ENCODE results near the gene ACOT7.

ACOT7 gene

GRCh38 chr1:6317098-6317760 lies 76.3 kb downstream of the ACOT7 start:
- no peak for TF ChIP-seq TCF12 (IDR thresholded peaks at IDR 0.05; ENCODE audit: low read depth)
- no peak for TF ChIP-seq RAD21 (IDR thresholded peaks at IDR 0.05; ENCODE audit: low read depth)
- TF ChIP-seq FOXM1 (IDR thresholded peaks at IDR 0.05; ENCODE audit: borderline replicate concordance, low read depth): no peak
- no peak for TF ChIP-seq ZBTB7A (IDR thresholded peaks at IDR 0.05; ENCODE audit: low read depth)
- no peak for TF ChIP-seq CEBPB (IDR thresholded peaks at IDR 0.05)
- no peak for TF ChIP-seq USF1 (IDR thresholded peaks at IDR 0.05)
- no peak for TF ChIP-seq MAX (IDR thresholded peaks at IDR 0.05)

GRCh38 chr1:6316240-6317097 lies 77.1 kb downstream of the ACOT7 start:
- TF ChIP-seq CREB1 (IDR thresholded peaks at IDR 0.05; ENCODE audit: low read depth) (no peak), EGR1 (IDR thresholded peaks at IDR 0.05) (no peak), USF1 (IDR thresholded peaks at IDR 0.05) (no peak), NFIC (IDR thresholded peaks at IDR 0.05) (no peak), REST (IDR thresholded peaks at IDR 0.05; ENCODE audit: low read depth) (no peak), MAX (IDR thresholded peaks at IDR 0.05) (no peak), FOXM1 (IDR thresholded peaks at IDR 0.05; ENCODE audit: borderline replicate concordance, low read depth) (no peak), RAD21 (IDR thresholded peaks at IDR 0.05; ENCODE audit: low read depth) (no peak), ZBTB7A (IDR thresholded peaks at IDR 0.05; ENCODE audit: low read depth) (no peak), CEBPB (IDR thresholded peaks at IDR 0.05) (no peak), EP300 (IDR thresholded peaks at IDR 0.05; ENCODE audit: borderline replicate concordance) (no peak)

- TF ChIP-seq TEAD4 (IDR thresholded peaks at IDR 0.05) (no peak), FOXM1 (IDR thresholded peaks at IDR 0.05; ENCODE audit: borderline replicate concordance, low read depth) (no peak), MAX (IDR thresholded peaks at IDR 0.05) (no peak), REST (IDR thresholded peaks at IDR 0.05; ENCODE audit: low read depth) (no peak), TAF1 (IDR thresholded peaks at IDR 0.05; ENCODE audit: low read depth) (no peak), CEBPB (IDR thresholded peaks at IDR 0.05) (no peak), NFIC (IDR thresholded peaks at IDR 0.05) (no peak), RAD21 (IDR thresholded peaks at IDR 0.05; ENCODE audit: low read depth) (no peak), CREB1 (IDR thresholded peaks at IDR 0.05; ENCODE audit: low read depth) (no peak), ZBTB7A (IDR thresholded peaks at IDR 0.05; ENCODE audit: low read depth) (no peak), EP300 (IDR thresholded peaks at IDR 0.05; ENCODE audit: borderline replicate concordance) (no peak), YY1 (IDR thresholded peaks at IDR 0.05; ENCODE audit: low read depth) (no peak), EGR1 (IDR thresholded peaks at IDR 0.05) (no peak), TCF12 (IDR thresholded peaks at IDR 0.05; ENCODE audit: low read depth) (no peak), USF1 (IDR thresholded peaks at IDR 0.05) (no peak)
These were observed 79.1 kb downstream of the ACOT7 start for GRCh38 chr1:6314503-6314902.

- TF ChIP-seq CEBPB (IDR thresholded peaks at IDR 0.05): no peak
- no peak for TF ChIP-seq USF1 (IDR thresholded peaks at IDR 0.05)
- no peak for TF ChIP-seq FOXM1 (IDR thresholded peaks at IDR 0.05; ENCODE audit: borderline replicate concordance, low read depth)
- no peak for TF ChIP-seq CREB1 (IDR thresholded peaks at IDR 0.05; ENCODE audit: low read depth)
- TF ChIP-seq TAF1 (IDR thresholded peaks at IDR 0.05; ENCODE audit: low read depth): no peak
- no peak for TF ChIP-seq ZBTB7A (IDR thresholded peaks at IDR 0.05; ENCODE audit: low read depth)
- TF ChIP-seq TCF12 (IDR thresholded peaks at IDR 0.05; ENCODE audit: low read depth): no peak
- TF ChIP-seq EP300 (IDR thresholded peaks at IDR 0.05; ENCODE audit: borderline replicate concordance): no peak
- TF ChIP-seq TEAD4 (IDR thresholded peaks at IDR 0.05): no peak
- no peak for TF ChIP-seq REST (IDR thresholded peaks at IDR 0.05; ENCODE audit: low read depth)
- no peak for TF ChIP-seq YY1 (IDR thresholded peaks at IDR 0.05; ENCODE audit: low read depth)
- TF ChIP-seq MAX (IDR thresholded peaks at IDR 0.05): no peak
These were observed 80.0 kb downstream of the ACOT7 start for GRCh38 chr1:6313393-6314200.
